Lower leg skin (tissue), 3 donors: ENCODE data around the gene SPON1.

ENCODE experiments used
- CTCF ChIP-seq, 3 donors: fragments of 450-650 bp; IDR thresholded peaks; one replicate each; pipeline ENCODE4 v1.5.1; 2016; ENCODE audit warnings: antibody characterized with exemption in 3 of 3, mild to moderate bottlenecking in 3 of 3, moderate library complexity in 2 of 3
- POLR2A ChIP-seq, 2 donors: fragments of 450-650 bp; IDR thresholded peaks; one replicate each; pipeline ENCODE4 v1.6.1; 2016 to 2017; ENCODE audit warnings: antibody characterized with exemption in 2 of 2, mild to moderate bottlenecking in 1 of 2, moderate library complexity in 1 of 2

GRCh38 chr11:14305649-14306048 lies 343.1 kb downstream of the SPON1 start:
- TF ChIP-seq CTCF (IDR thresholded peaks at IDR 0.05), result no peak
- TF ChIP-seq POLR2A (IDR thresholded peaks at IDR 0.05), result no peak
